ENCODE measurements around the gene ZNF175. TPM values are rescaled to one million over a fixed set of nuclear protein-coding genes. Genes with fewer than 3 reads are reported as not detected.

ZNF175 gene
- total and polyA plus RNA-seq, 10 of the 15 experiments (the other 5 are each of a cell fraction or from before 2014, with no cell fraction given): 1.5 to 12.0 (median 4.1) TPM

GRCh38 chr19:51548891-51549305 lies 22.2 kb upstream of the ZNF175 start (continued):
- no peak for TF ChIP-seq TCF3 (IDR thresholded peaks at IDR 0.05; ENCODE audit: borderline replicate concordance, insufficient read depth, low read depth, low read length)
- TF ChIP-seq SPI1 (IDR thresholded peaks at IDR 0.05; ENCODE audit: borderline replicate concordance, insufficient read depth, low read depth, low read length): no peak
- no peak for TF ChIP-seq SMAD5 (IDR thresholded peaks at IDR 0.05; ENCODE audit: low read depth)
- no peak for TF ChIP-seq CUX1 (IDR thresholded peaks at IDR 0.05; ENCODE audit: insufficient replicate concordance, low read depth, low read length)
- no peak for TF ChIP-seq HSF1 (IDR thresholded peaks at IDR 0.05; ENCODE audit: low read depth, low read length)
- TF ChIP-seq ZNF217 (IDR thresholded peaks at IDR 0.05): no peak
- TF ChIP-seq ZBTB33 (IDR thresholded peaks at IDR 0.05): no peak
- TF ChIP-seq SIX5 (IDR thresholded peaks at IDR 0.05; ENCODE audit: low read depth, low read length, severe bottlenecking): no peak
- no peak for TF ChIP-seq BACH1 (IDR thresholded peaks at IDR 0.05; ENCODE audit: borderline replicate concordance)
- no peak for TF ChIP-seq BCLAF1 (IDR thresholded peaks at IDR 0.05)
- no peak for TF ChIP-seq WRNIP1 (IDR thresholded peaks at IDR 0.05; ENCODE audit: borderline replicate concordance, low read depth, low read length)
